T-helper 17 cell (primary cell): ENCODE measurements around the gene ST6GAL1. TPM values are rescaled to one million over a fixed set of nuclear protein-coding genes. Genes with fewer than 3 reads are reported as not detected.
"Not testable (repeated sequence)": the region's sequence is repeated elsewhere in the genome, so short reads cannot be mapped to it uniquely, and the experiment has no call there.

Experiments used
- ATAC-seq: fragments of 150-1000 bp; cut with Tn5 transposase; 2 replicates; pipeline ENCODE4 v1.10.0; 2021; ENCODE audit warnings: mild to moderate bottlenecking, moderate library complexity
- DNase-seq, 3 donors: peaks; one replicate each; pipeline versions ENCODE4 v3.0.0 to v3.0.0-alpha.2; 2020 to 2021
- H3K9me3 ChIP-seq: one replicate; pipeline ENCODE4 v1.7.0; 2013; ENCODE audit warnings: low read length, mild to moderate bottlenecking; ENCODE audit not compliant: control insufficient read depth, poor library complexity, severe bottlenecking
- H3K27ac Mint-ChIP-seq: one replicate; pipeline ENCODE4 v1.8.0; 2022; ENCODE audit warnings: mild to moderate bottlenecking, moderate library complexity, mixed read lengths
- H3K27me3 Mint-ChIP-seq: one replicate; pipeline ENCODE4 v1.8.0; 2022; ENCODE audit warnings: mixed read lengths
- H3K36me3 Mint-ChIP-seq: one replicate; pipeline ENCODE4 v1.8.0; 2022; ENCODE audit warnings: low read depth, mixed read lengths
- H3K4me1 Mint-ChIP-seq: one replicate; pipeline ENCODE4 v1.8.0; 2022; ENCODE audit warnings: mild to moderate bottlenecking, mixed read lengths
- H3K4me3 Mint-ChIP-seq: one replicate; pipeline ENCODE4 v1.8.0; 2022; ENCODE audit warnings: mild to moderate bottlenecking, moderate library complexity, mixed read lengths
- total RNA-seq, 4 donors: library from RNA in 2 of 4; stranded (reverse) in 2 of 4; gene quantifications; one replicate each; pipeline ENCODE4 v1.2.3 and lab custom pipeline; 2022 to 2026

ST6GAL1 gene
- total RNA-seq, 2 donors from 2014 or later: 109 to 134 TPM

- peaks cover 11% of the 10 kb centered on the region for H3K36me3 Mint-ChIP-seq
- H3K4me1 Mint-ChIP-seq: peaks cover 67% of the 10 kb centered on the region
- no peak overlapping the region for H3K4me3 Mint-ChIP-seq
- no peaks in the 10 kb centered on the region for H3K9me3 ChIP-seq
- ATAC-seq (no peak), DNase-seq (no peak)
- peak overlapping the region; percentile 78 for H3K27ac Mint-ChIP-seq
- H3K27me3 Mint-ChIP-seq: no peaks in the 10 kb centered on the region
Measured at GRCh38 chr3:186955898-186956696, 25.8 kb downstream of the ST6GAL1 start.

GRCh38 chr3:186959029-186959624 lies 28.8 kb downstream of the ST6GAL1 start:
- Mint-ChIP-seq H3K27me3 (no peaks in the 10 kb centered on the region), H3K4me1 (peaks cover 54% of the 10 kb centered on the region), H3K36me3 (peaks cover 8% of the 10 kb centered on the region), H3K27ac (no peak overlapping the region), H3K4me3 (no peak overlapping the region)
- ATAC-seq (no peak), DNase-seq (no peak)
- no peaks in the 10 kb centered on the region for H3K9me3 ChIP-seq

- no peaks in the 10 kb centered on the region for H3K27me3 Mint-ChIP-seq
- H3K4me3 Mint-ChIP-seq: no peak overlapping the region
- H3K9me3 ChIP-seq: no peaks in the 10 kb centered on the region
- peaks cover 8% of the 10 kb centered on the region for H3K36me3 Mint-ChIP-seq
- H3K27ac Mint-ChIP-seq: peak overlapping the region; percentile 84
- ATAC-seq: no peak
- no peak for DNase-seq
- H3K4me1 Mint-ChIP-seq: peaks cover 47% of the 10 kb centered on the region
Measured at GRCh38 chr3:186960347-186960746, 30.0 kb downstream of the ST6GAL1 start.

- no peaks in the 10 kb centered on the region for H3K27me3 Mint-ChIP-seq
- ATAC-seq (no peak), DNase-seq (no peak)
- H3K4me3 Mint-ChIP-seq: no peak overlapping the region
- peak overlapping the region; percentile 84 for H3K27ac Mint-ChIP-seq
- H3K9me3 ChIP-seq: no peaks in the 10 kb centered on the region
- H3K36me3 Mint-ChIP-seq: peaks cover 4% of the 10 kb centered on the region
- peaks cover 34% of the 10 kb centered on the region for H3K4me1 Mint-ChIP-seq
Measured at GRCh38 chr3:186962445-186962844, 32.1 kb downstream of the ST6GAL1 start.

GRCh38 chr3:186963636-186964035 lies 33.3 kb downstream of the ST6GAL1 start:
- Mint-ChIP-seq H3K4me3 (no peak overlapping the region), H3K27ac (peak overlapping the region; percentile 54), H3K4me1 (peaks cover 35% of the 10 kb centered on the region), H3K36me3 (peaks cover 6% of the 10 kb centered on the region), H3K27me3 (no peaks in the 10 kb centered on the region)
- no peaks in the 10 kb centered on the region for H3K9me3 ChIP-seq
- ATAC-seq (no peak), DNase-seq (no peak)

GRCh38 chr3:186964071-186964470 lies 33.7 kb downstream of the ST6GAL1 start:
- no peak overlapping the region for H3K4me3 Mint-ChIP-seq
- peaks cover 6% of the 10 kb centered on the region for H3K36me3 Mint-ChIP-seq
- H3K9me3 ChIP-seq: no peaks in the 10 kb centered on the region
- DNase-seq (no peak), ATAC-seq (no peak)
- H3K27ac Mint-ChIP-seq: peak overlapping the region; percentile 54
- H3K27me3 Mint-ChIP-seq: no peaks in the 10 kb centered on the region
- peaks cover 35% of the 10 kb centered on the region for H3K4me1 Mint-ChIP-seq

GRCh38 chr3:186964616-186965015 lies 34.3 kb downstream of the ST6GAL1 start:
- ATAC-seq: no peak
- peaks cover 6% of the 10 kb centered on the region for H3K36me3 Mint-ChIP-seq
- no peak overlapping the region for H3K4me3 Mint-ChIP-seq
- peaks cover 36% of the 10 kb centered on the region for H3K4me1 Mint-ChIP-seq
- no peaks in the 10 kb centered on the region for H3K27me3 Mint-ChIP-seq
- no peaks in the 10 kb centered on the region for H3K9me3 ChIP-seq
- no peak for DNase-seq
- peak overlapping the region; percentile 54 for H3K27ac Mint-ChIP-seq

- no peak for DNase-seq
- no peak for ATAC-seq
- Mint-ChIP-seq H3K4me3 (peak overlapping the region; percentile 7), H3K27ac (peak overlapping the region; percentile 54), H3K36me3 (peaks cover 2% of the 10 kb centered on the region), H3K4me1 (peaks cover 31% of the 10 kb centered on the region), H3K27me3 (no peaks in the 10 kb centered on the region)
- H3K9me3 ChIP-seq: no peaks in the 10 kb centered on the region
Measured at GRCh38 chr3:186965141-186965879, 35.0 kb downstream of the ST6GAL1 start.

GRCh38 chr3:186966406-186966805 lies 36.1 kb downstream of the ST6GAL1 start:
- H3K4me1 Mint-ChIP-seq: peaks cover 28% of the 10 kb centered on the region

GRCh38 chr3:186967236-186967635 lies 36.9 kb downstream of the ST6GAL1 start:
- not testable (repeated sequence) for ATAC-seq, DNase-seq, H3K27me3 Mint-ChIP-seq, H3K9me3 ChIP-seq, H3K4me3 Mint-ChIP-seq, H3K36me3 Mint-ChIP-seq
- H3K4me1 Mint-ChIP-seq: peaks cover 24% of the 10 kb centered on the region
- H3K27ac Mint-ChIP-seq: peak overlapping the region; percentile 41

More at GRCh38 chr3:186966406-186966805, 36.1 kb downstream of the ST6GAL1 start:
- no peak for DNase-seq
- Mint-ChIP-seq H3K36me3 (peaks cover 2% of the 10 kb centered on the region), H3K27me3 (no peaks in the 10 kb centered on the region), H3K27ac (peak overlapping the region; percentile 41), H3K4me3 (no peak overlapping the region)
- ATAC-seq: no peak
- H3K9me3 ChIP-seq: no peaks in the 10 kb centered on the region

GRCh38 chr3:186967686-186968085 lies 37.4 kb downstream of the ST6GAL1 start:
- H3K4me1 Mint-ChIP-seq: peaks cover 26% of the 10 kb centered on the region
- no peak overlapping the region for H3K4me3 Mint-ChIP-seq
- no peaks in the 10 kb centered on the region for H3K9me3 ChIP-seq
- no peaks in the 10 kb centered on the region for H3K27me3 Mint-ChIP-seq
- H3K36me3 Mint-ChIP-seq: peaks cover 3% of the 10 kb centered on the region
- DNase-seq (no peak), ATAC-seq (no peak)
- peak overlapping the region; percentile 41 for H3K27ac Mint-ChIP-seq

GRCh38 chr3:186969607-186970006 lies 39.3 kb downstream of the ST6GAL1 start:
- no peak for DNase-seq
- ATAC-seq: no peak
- peaks cover 29% of the 10 kb centered on the region for H3K4me1 Mint-ChIP-seq
- H3K27ac Mint-ChIP-seq: peak overlapping the region; percentile 41
- H3K36me3 Mint-ChIP-seq: peaks cover 3% of the 10 kb centered on the region
- no peaks in the 10 kb centered on the region for H3K9me3 ChIP-seq
- H3K4me3 Mint-ChIP-seq: no peak overlapping the region
- H3K27me3 Mint-ChIP-seq: no peaks in the 10 kb centered on the region

- not testable (repeated sequence) for H3K36me3 Mint-ChIP-seq
Measured at GRCh38 chr3:186971106-186971505, 40.8 kb downstream of the ST6GAL1 start.

More at GRCh38 chr3:186971106-186971505, 40.8 kb downstream of the ST6GAL1 start:
- not testable (repeated sequence) for ATAC-seq, H3K4me3 Mint-ChIP-seq, DNase-seq, H3K9me3 ChIP-seq, H3K27me3 Mint-ChIP-seq
- Mint-ChIP-seq H3K4me1 (peaks cover 31% of the 10 kb centered on the region), H3K27ac (peak overlapping the region; percentile 41)
